ENCODE measurements around the gene GCN1.

- TF ChIP-seq, protein P1, sequence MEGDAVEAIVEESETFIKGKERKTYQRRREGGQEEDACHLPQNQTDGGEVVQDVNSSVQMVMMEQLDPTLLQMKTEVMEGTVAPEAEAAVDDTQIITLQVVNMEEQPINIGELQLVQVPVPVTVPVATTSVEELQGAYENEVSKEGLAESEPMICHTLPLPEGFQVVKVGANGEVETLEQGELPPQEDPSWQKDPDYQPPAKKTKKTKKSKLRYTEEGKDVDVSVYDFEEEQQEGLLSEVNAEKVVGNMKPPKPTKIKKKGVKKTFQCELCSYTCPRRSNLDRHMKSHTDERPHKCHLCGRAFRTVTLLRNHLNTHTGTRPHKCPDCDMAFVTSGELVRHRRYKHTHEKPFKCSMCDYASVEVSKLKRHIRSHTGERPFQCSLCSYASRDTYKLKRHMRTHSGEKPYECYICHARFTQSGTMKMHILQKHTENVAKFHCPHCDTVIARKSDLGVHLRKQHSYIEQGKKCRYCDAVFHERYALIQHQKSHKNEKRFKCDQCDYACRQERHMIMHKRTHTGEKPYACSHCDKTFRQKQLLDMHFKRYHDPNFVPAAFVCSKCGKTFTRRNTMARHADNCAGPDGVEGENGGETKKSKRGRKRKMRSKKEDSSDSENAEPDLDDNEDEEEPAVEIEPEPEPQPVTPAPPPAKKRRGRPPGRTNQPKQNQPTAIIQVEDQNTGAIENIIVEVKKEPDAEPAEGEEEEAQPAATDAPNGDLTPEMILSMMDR (IDR thresholded peaks at IDR 0.05), result no peak
- TF ChIP-seq POLR2AphosphoS5 (IDR thresholded peaks at IDR 0.05) (no peak), POLR2A (IDR thresholded peaks at IDR 0.05) (no peak), EP300 (IDR thresholded peaks at IDR 0.05) (no peak)
Observed at GRCh38 chr12:120137833-120138232, 56.7 kb downstream of the GCN1 start.

Data from upper lobe of left lung (tissue), 4 donors.